ENCODE results near the gene BCKDHA. TPM values are rescaled to one million over a fixed set of nuclear protein-coding genes. Genes with fewer than 3 reads are reported as not detected.

BCKDHA gene
- total and polyA plus RNA-seq, 2 donors (not counting 3 experiments of a cell fraction or from before 2014, with no cell fraction given): 16.5 to 50.4 TPM

DNA sequence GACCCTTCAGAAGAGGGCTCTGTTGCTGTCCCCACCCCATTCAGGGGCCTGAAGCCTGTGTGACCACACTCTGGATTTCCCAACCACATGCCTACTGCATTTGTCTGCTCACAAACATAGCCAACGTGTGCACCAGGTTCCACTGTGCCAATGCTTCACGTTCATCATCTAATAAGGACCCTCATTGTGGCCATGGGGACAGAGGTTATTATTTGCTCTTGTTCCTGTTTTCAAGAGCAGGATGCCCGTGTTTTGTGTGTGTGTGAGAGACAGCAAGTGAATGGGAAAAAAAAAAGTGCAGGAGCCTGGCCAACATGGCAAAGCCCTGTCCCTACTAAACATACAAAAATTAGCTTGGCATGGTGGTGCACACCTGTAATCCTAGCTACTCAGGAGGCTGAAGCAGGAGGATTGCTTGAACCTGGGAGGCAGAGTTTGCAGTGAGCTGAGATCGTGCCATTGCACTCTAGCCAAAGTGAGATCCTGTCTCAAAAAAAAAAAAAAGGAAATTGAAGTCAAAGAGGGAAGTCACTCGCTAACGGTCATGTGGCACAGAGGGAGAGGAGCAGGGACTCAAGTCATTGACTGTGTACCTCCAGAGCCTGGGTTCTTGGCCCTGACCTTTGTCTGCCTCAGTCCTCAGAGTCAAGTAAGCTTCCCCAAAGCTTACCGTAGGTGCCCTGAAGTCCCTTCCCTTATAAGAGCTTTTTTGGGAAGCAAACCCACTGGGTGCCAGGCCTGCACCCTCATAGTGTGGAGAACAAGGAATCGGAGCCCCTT lies 22.7 kb downstream of the BCKDHA start:
- ChIA-PET CTCF (no interaction called here), POLR2A (interaction anchor here (0.7 kb wide), 1 partner anchor 14 kb away, joined by 3 read pairs; no protein-coding TSS in a partner anchor)
- no peak overlapping the region for H3K27ac ChIP-seq (ENCODE audit: insufficient read depth, low read depth, low read length)
- DNase-seq (ENCODE audit: low read depth, low spot score) (no peak), FAIRE-seq (no peak)
- H3K9me1 ChIP-seq (replicated peaks; ENCODE audit: control insufficient read depth, extremely low read depth, insufficient read depth, low read length): no peaks in the 10 kb centered on the region
- TF ChIP-seq GATA2 (IDR thresholded peaks at IDR 0.05; ENCODE audit: insufficient read depth, insufficient read length, low read depth, low read length) (no peak), JUN (IDR thresholded peaks at IDR 0.05; ENCODE audit: borderline replicate concordance, insufficient read depth, insufficient read length, low read depth) (no peak), POLR2A (IDR thresholded peaks at IDR 0.05; ENCODE audit: low read depth, low read length) (no peak), FOS (IDR thresholded peaks at IDR 0.05; ENCODE audit: borderline replicate concordance, insufficient read depth, low read length) (no peak), MYC (IDR thresholded peaks at IDR 0.05; ENCODE audit: low read depth, low read length) (no peak), CTCF (IDR thresholded peaks at IDR 0.05; ENCODE audit: extremely low read depth in 1 of 2, insufficient read depth in 1 of 2, low read depth in 1 of 2, low read length in 2 of 2) (no peak), EZH2 (IDR thresholded peaks at IDR 0.05; ENCODE audit: borderline replicate concordance, low read depth, low read length, severe bottlenecking) (no peak), POLR2AphosphoS5 (IDR thresholded peaks at IDR 0.05; ENCODE audit: insufficient read depth, low read depth, low read length) (no peak)
- TF ChIP-seq, protein P1, sequence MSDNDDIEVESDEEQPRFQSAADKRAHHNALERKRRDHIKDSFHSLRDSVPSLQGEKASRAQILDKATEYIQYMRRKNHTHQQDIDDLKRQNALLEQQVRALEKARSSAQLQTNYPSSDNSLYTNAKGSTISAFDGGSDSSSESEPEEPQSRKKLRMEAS (IDR thresholded peaks at IDR 0.05; ENCODE audit: insufficient read depth, insufficient read length): no peak
- H4K20me1 ChIP-seq (replicated peaks; ENCODE audit: control insufficient read depth, extremely low read depth, insufficient read depth, low read length): no peaks in the 10 kb centered on the region
- no peak overlapping the region for H3K4me3 ChIP-seq (replicated peaks in 1 of 3; ENCODE audit: insufficient read depth in 1 of 3, low read depth in 1 of 3, low read length in 3 of 3)
- peaks cover 0 to 43% of the 10 kb centered on the region in 2 experiments for H3K36me3 ChIP-seq (ENCODE audit: control insufficient read depth in 2 of 2, extremely low read depth in 1 of 2, insufficient read depth in 2 of 2, low read length in 2 of 2)
- H3K27me3 ChIP-seq (ENCODE audit: control insufficient read depth in 2 of 2, insufficient read depth in 2 of 2, low read length in 2 of 2): no peaks in the 10 kb centered on the region
- BruUV-seq (replicated peaks): no TSS peak
- H2AFZ ChIP-seq (ENCODE audit: low read depth, low read length): no peak overlapping the region
- intact Hi-C loops (cut with micrococcal nuclease): no loop called here
- H3K9me3 ChIP-seq (replicated peaks; ENCODE audit: control insufficient read depth, insufficient read depth, low read length): no peaks in the 10 kb centered on the region
- H3K9ac ChIP-seq (replicated peaks; ENCODE audit: extremely low read depth, insufficient read depth, low read length): no peak overlapping the region
- H3K4me2 ChIP-seq (ENCODE audit: insufficient read depth, low read length): no peak overlapping the region
- dilution Hi-C loops (cut with MboI; ENCODE audit: extremely low pct_ligation_motif_present, low sequenced_read_pairs): no loop called here
- no peaks in the 10 kb centered on the region for H3K79me2 ChIP-seq (ENCODE audit: control insufficient read depth, insufficient read depth, low read length)
- H3K4me1 ChIP-seq (ENCODE audit: control insufficient read depth, extremely low read depth, insufficient read depth, low read length): no peaks in the 10 kb centered on the region

All from endothelial cell of umbilical vein (primary cell).